HG02970 (cell line): ENCODE measurements around the gene MTO1.
"Not testable (repeated sequence)": the region's sequence is repeated elsewhere in the genome, so short reads cannot be mapped to it uniquely, and the experiment has no call there.

Source experiments
- ATAC-seq: cut with Tn5 transposase; IDR thresholded peaks from one replicate; pipeline ENCODE4 v1.9.1; 2021; ENCODE audit warnings: mild to moderate bottlenecking, moderate library complexity, moderate number of reproducible peaks; ENCODE audit not compliant: unreplicated experiment, low FRiP score

The MTO1 gene, protein sequence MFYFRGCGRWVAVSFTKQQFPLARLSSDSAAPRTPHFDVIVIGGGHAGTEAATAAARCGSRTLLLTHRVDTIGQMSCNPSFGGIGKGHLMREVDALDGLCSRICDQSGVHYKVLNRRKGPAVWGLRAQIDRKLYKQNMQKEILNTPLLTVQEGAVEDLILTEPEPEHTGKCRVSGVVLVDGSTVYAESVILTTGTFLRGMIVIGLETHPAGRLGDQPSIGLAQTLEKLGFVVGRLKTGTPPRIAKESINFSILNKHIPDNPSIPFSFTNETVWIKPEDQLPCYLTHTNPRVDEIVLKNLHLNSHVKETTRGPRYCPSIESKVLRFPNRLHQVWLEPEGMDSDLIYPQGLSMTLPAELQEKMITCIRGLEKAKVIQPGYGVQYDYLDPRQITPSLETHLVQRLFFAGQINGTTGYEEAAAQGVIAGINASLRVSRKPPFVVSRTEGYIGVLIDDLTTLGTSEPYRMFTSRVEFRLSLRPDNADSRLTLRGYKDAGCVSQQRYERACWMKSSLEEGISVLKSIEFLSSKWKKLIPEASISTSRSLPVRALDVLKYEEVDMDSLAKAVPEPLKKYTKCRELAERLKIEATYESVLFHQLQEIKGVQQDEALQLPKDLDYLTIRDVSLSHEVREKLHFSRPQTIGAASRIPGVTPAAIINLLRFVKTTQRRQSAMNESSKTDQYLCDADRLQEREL

DNA sequence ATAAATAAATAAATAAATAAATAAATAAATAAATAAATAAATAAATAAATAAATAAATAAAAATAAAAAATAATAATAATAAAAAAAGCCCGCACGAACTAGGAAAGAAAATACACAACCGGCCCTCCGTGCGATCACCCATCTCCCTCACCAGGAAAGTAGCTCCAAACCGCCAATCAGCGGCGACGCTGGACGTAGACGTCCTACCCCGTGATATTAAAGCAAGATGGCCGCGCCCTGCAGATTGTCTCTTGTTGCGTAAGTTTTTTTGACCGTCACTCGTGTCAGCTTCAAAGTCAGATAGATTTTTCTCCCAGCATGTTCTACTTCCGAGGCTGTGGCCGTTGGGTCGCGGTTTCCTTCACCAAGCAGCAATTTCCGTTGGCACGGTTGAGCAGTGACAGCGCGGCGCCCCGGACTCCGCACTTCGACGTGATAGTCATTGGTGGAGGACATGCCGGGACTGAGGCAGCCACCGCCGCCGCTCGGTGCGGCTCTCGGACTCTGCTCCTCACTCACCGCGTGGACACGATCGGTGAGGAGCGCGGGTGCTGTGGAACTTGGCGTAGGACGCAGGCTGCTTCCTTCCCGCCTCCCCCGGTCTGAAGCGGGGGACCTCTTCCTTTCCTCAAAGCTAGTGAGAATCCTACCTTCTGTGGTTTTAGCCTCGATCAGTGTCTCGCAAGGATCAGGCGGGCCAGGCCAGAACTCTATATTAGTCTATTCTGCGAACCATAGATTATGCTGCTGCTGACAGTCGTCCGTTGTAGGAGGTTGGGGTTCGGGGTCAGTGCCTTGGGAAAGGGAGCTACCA, at the start of gene MTO1:
TSS of gene MTO1 (plus strand) at position 201 of the 814 bp plus-strand sequence. CDS start at position 319, 118 bp downstream.
- ATAC-seq, result peak; percentile 92

DNA sequence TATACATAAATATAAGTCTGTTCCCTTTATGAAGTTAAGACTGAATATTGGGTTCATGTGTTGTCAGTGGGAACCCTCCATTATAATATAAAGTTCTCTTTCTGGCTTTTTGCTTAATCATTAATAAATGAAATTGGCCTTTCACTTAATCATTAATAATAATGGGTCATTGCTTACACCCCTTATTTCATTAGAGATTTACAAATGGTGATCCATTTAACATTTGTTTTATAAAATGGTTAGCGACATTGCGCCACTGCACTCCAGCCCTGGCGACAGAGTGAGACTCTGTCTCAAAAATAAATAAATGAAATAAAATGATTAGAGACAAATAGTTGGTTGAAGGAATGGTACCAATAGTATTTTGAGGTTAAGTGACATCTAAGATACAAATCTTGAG, 48.4 kb upstream of the MTO1 start:
- ATAC-seq, result no peak

DNA sequence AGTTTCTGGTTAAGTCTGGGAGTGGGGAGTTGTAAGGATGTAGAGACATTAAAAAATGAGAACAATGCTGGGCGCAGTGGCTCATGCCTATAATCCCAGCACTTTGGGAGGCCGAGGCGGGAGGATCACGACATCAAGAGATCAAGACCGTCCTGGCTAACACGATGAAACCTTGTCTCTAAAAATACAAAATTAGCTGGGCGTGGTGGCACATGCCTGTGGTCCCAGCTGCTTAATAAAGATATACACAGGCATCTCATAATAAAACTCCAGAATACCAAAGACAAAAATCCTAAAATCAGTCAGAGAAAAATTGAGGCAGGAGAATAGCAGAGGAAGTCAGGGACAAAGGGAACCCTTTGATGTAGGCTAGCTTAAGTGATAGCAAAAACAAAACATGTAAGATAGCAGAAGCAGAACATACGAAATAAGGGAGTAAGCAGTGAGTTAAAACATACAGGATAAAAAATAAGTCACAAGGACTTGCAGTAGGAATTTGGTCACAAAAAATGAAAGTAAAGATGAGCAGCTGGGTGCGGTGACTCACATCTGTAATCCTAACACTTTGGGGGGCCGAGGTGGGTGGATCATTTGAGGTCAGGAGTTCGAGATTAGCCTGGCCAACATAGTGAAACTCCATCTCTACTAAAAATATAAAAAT, 43.3 kb upstream of the MTO1 start:
- ATAC-seq, result no peak

DNA sequence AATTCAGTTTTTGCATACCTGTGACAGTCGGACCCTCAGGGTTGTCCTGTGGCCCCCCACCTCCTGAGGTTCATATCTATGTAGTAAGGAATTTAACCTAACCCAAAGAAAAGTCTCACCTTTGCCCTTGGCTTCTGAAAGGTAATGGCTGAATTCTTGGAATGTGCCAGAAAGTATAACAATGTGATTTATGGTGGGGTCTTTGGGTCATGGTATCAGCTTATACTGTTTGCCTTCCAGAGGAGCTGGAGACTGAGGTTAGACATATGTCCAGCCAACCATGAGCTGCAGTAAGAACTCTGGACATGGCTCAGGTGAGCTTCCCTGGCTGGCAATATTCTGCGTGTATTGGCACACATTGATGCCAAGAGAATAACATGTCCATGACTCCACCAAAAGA, 40.0 kb upstream of the MTO1 start:
- ATAC-seq, result no peak

DNA sequence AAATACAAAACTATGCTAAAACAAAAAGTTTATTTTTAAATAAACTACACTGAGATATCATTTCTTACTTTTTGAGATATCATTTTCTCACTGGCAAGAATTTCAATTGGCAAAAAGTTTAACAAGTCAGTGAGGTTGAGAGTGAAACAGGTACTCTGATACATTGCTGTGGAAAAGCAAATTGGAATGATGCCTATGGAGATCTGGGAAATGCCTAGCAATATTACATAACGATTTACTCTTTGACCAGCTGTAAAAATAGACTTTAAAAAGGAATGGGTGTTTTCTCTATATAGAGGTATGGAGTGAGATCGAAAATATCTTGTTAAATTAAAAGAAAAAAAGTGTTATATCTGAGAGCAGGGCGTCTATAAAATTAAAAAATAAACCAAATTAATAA, 26.3 kb upstream of the MTO1 start:
- no peak for ATAC-seq

DNA sequence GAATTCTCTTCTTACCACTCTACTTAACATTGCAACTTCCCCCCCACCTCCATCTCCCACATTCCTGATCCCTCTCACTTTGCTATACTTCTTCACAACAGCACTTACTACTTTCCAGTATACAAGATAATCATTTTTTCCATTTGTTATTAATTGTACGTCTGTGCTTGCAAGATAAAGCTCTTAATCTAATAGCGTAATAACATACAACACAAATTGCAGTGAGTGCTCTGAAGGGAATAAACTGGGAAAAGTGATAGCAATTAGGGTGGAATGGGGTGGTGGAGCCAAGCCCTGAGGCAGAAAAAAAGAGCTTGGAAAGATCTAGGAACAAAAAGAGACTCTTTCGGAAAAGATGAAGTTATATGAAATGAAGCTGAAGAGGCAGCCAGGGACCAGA, 18.0 kb upstream of the MTO1 start:
- no peak for ATAC-seq

DNA sequence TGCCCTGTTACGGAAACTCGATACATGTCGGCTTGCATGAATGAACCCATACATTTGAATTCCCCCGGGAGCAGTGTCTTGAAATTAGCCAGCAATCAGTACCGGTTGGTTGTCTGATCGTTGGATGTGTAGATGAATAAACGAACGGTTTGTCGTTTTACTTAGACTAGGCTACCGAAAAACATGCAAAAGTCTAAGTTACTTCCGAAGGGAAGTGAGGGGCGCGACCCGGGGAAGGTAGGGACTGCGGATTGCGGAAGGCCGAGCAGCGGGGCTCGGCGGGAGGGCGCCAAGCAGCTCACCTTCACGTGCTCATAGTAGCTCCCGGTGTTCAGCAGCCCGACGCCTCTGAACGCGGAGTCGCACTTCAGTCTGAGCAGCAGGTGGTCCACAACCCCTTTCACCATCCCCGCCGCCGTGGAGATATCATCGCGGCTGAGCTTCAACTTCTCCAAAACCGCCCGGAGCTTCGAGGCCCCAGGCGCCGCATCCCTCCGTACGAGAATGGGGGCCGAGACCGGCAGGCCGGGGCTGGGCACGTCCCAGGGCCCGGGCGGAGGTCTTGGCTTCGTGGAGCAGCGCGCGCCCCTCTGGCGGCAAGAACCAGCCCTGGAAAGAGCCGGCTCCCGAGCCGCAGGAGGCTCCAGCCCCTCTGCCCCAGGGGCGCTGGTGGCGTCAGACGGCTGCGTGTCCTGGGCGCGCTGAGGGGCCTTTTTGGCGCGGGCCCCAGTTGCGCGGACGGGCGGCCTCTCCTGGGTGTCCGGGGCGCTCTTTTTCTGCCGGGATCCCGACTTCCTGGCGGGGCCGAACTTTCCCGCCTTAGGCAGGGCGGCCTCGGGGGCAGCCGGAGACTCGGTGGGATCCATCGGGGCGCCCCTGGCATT, 10.1 kb upstream of the MTO1 start:
- peak; percentile 51 for ATAC-seq

DNA sequence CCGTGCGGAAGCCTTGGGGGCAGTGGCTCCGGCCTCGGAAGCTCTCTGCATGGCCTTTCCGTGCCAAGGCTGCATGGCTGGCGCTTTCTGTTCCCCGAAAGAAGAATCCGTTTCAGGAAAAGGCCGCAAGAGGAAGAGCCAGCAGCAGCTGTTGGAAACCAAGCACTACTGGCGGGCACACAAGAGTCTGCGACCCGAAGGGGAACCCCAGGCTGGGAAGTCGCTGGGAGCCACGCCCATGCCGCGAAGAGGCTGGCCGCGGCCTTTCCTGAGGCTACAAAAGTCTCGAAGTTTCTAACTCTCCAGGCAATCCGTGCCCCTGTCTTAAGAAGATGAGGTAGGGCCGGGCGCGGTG, 9.5 kb upstream of the MTO1 start, which contains the start of gene CGAS:
TSS of gene CGAS (minus strand) at position 191 of the 355 bp plus-strand sequence. CDS start at position 75, 116 bp downstream.
- ATAC-seq, result peak; percentile 60

DNA sequence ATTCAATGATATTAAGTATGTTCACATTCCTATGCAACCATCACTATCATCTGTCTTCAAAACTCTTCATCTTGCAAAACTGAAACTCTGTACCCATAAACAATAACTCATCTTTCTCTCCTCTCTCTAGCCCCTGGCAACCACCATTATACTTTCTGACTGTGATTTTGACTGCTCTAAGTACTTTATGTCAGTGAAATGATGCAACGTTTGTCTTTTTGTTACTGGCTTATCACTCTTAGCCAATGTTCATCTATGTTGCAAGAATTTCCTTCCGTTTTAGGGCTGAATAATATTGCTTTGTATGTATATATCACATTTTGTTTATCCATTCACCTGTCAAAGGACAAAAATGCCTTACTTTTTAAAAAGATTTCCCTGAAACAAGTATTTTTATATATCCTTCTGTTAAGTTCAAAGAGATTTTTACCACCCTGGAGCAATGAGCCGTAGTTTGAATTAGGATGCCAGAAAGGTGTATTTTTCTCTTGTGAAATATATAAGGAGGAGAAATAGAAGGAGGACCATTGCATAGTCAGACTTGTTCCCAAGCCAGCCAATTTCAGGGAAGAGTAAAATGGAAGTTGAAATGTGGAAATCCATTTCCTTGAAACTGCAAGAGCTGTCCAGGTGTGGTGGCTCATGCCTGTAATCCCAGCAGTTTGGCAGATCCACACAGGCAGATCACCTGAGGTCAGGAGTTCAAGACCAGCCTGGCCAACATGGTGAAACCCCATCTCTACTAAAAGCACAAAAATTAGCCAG, 5.5 kb upstream of the MTO1 start:
- no peak for ATAC-seq

DNA sequence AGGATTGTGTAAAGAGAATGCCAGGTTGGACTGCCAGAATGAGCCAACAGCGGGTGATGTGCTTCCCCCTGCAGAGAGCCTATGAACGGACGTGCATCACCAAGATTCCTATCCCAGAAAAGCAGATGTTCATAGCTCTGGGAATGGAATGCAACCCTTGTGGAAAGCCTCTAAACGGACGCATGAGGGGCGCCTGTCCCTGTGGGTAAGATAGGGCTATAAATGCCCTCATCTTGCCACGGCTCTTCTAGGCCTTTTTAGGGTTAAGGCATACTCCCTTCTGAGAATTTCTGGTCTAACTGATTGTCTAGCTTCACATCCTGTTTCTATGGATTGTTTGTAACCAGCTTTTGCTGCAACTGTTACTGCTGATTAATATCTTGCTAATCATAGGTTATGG, 2.1 kb upstream of the MTO1 start:
- not testable (repeated sequence) for ATAC-seq

DNA sequence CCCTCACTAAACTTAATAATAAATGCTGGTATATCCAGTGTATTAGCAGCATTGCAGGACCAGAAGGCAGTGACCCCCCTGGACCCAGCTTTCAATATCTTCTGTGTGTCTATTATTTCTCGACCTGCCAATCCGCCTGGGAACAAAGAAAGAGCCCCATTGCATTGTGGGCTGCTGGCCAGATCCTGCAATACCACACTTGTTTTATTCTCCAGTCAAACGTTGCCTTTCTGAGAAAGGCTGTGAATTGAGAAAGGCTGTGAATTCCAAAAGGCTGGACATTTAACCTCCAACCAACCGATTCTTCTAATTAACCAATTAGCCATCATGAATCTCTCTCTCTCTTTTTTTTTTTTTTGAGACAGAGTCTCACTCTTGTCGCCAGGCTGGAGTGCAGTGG, 1.5 kb upstream of the MTO1 start:
- ATAC-seq, result no peak

DNA sequence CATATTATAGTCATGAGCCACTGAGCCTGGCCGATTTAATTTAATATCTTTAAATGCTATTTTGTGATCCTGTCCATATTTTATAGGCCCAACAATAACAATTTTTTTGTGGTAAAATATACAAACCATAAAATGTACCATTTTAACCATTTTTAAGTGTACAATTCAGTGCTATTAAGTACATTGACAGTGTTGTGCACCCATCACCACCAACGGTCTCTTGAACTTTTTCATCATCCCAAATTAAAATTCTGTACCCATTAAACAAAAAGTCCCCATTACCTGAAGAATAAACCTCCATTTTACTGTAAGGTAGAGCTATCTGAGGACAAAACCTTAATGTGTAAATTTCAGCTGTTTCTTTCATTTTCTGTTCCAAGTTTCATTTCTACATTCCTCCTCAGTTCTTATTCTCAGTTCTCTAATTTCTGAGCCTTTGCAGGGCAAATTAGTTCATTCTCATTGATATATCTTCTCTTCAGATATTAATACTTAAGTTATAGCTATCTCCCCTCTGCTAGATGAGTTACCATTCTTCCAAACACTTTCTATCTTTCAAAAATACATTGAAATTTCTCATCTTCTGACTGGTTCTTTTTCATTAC, 10.3 kb downstream of the MTO1 start:
- ATAC-seq, result peak; percentile 82

DNA sequence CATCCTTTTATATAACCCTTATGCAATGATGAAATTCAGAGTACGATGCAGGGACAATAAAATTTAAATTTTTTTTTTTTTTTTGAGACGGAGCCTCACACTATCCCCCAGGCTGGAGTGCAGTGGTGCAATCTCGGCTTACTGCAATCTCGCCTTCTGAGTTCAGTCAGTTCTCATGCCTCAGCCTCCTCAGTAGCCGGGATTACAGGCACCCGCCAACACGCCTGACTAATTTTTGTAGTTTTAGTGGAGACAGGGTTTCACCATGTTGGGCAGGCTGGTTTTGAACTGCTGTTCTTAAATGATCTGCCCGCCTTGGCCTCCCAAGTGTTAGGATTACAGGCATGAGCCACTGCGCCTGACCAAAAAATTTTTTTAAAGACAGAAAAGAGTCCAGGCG, 15.2 kb downstream of the MTO1 start:
- ATAC-seq, result no peak

DNA sequence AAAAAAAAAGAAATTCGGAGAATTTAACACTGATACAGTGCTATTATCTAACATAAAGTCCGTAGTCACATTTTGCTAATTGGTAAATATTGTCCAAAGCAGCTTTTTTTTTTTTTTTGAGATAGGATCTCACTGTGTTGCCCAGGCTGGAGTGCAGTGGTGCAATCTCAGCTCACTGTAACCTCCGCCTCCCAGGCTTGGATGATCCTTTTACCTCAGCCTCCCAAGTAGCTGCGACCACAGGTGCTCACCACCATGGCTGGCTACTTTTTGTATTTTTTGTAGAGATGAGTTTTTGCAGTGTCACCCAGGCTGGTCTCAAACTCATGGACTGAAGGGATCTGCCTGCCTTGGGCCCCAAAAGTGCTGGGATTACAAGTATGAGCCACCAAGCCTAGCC, 15.9 kb downstream of the MTO1 start:
- no peak for ATAC-seq

DNA sequence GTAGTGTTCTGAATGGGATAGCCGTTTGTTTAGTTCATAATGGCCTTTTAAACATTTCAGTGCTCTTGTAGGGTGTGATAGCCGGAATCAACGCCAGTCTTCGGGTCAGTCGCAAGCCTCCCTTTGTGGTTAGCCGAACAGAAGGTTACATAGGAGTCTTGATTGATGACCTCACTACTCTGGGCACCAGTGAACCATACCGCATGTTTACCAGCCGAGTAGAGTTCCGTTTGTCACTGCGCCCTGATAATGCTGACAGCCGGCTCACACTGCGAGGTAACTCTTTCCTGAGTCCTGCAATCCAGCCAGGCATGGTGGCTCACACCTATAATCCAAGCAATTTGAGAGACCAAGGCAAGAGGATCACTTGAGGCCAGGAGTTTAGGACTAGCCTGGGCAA, 20.4 kb downstream of the MTO1 start:
- no peak for ATAC-seq

DNA sequence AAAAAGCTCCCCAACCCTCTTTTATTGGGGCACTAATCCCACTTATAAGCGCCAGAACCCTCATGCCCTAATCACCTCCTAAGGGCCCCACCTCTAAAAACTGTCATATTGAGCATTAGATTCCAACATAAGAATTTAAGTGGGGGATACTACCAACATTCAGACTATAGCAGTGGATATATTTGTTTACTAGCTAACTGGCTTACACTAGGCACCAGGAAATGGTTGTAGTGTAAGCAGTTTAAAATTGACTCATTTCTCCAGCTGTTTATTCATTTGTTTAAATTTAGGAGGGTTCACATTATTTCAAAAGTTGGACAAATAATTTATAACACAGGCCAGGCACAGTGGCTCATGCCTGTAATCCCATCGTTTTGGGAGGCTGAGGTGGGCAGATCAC, 22.9 kb downstream of the MTO1 start:
- no peak for ATAC-seq

DNA sequence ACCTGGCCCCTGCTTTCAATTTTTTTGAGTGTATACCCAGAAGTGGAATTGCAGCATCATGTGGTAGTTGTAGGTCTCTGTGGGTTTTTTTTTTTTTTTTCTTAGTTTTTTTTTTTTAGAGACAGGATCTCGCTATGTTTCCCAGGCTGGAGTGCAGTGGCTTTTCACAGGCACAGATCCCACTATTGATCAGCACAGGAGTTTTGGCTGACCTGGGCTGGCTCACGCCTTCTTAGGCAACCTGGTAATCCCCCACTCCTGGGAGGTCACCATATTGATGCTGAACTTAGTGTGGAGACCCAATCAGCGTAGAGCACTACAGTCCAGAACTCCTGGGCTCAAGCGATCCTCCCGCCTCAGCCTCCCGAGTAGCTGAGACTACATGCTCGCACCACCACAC, 25.9 kb downstream of the MTO1 start:
- no peak for ATAC-seq

DNA sequence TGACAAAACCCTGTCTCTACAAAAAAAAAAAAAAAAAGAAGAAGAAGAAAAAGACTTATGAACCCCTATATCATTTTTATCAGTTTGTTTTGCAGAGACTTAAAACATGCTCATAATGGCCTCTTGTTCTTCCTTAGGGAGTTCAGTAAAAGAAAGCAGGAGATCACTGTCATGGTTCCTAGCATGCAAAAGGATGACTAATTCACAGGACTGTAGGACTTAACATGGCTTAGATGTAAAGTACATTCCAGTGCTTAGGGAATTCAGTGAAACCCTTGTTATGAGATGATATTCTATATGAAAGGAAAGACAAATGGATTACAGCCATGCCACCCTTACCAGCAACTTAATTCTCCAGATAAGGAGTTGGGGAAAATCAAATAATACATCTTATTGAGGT, 29.8 kb downstream of the MTO1 start:
- ATAC-seq, result no peak

DNA sequence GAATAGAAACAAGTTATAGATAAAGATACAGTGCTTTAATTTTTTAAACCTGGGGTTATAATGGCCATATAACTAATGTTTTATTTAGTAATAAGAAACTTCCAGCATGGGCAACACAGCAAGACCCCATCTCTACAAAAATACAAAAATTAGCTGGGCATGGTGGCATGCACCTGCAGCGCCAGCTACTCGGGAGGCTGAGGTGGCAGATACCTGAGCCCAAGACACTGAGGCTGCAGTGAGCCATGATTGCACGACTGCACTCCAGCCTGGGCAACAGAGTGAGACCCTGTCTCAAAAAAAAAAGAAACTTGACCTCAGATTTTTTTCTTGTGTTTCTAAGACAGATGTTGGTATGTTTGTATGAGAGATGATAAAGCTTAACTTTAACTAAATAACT, 36.4 kb downstream of the MTO1 start:
- ATAC-seq, result no peak
